Liver (tissue), 9 donors: ENCODE results near the gene SGCD. TPM values are rescaled to one million over a fixed set of nuclear protein-coding genes. Genes with fewer than 3 reads are reported as not detected.
A peak's percentile ranks its signal among the peaks of the same experiment; 100 is the strongest.

ENCODE experiments used
- DNase-seq: peaks from one replicate; pipeline ENCODE4 v3.0.0-alpha.2; 2017; ENCODE audit warnings: low spot score
- H3K27ac ChIP-seq, 2 donors: one replicate each; pipeline ENCODE4 v1.7.0; 2013; ENCODE audit warnings: inconsistent platforms in 2 of 2, low read length in 2 of 2, control low read depth in 1 of 2, low read depth in 1 of 2, mild to moderate bottlenecking in 1 of 2
- H3K27me3 ChIP-seq, 4 donors: one replicate each; pipeline versions ENCODE4 v1.6.1 to v1.7.0; 2013; ENCODE audit warnings: low read length in 3 of 4, inconsistent platforms in 1 of 4, mild to moderate bottlenecking in 1 of 4, moderate library complexity in 1 of 4; ENCODE audit not compliant: control insufficient read depth in 4 of 4, insufficient read depth in 4 of 4
- H3K36me3 ChIP-seq, 4 donors: one replicate each; pipeline versions ENCODE4 v1.6.1 to v1.7.0; 2013; ENCODE audit warnings: low read length in 3 of 4, mild to moderate bottlenecking in 3 of 4, low read depth in 1 of 4, moderate library complexity in 1 of 4; ENCODE audit not compliant: control insufficient read depth in 4 of 4, insufficient read depth in 3 of 4
- H3K4me1 ChIP-seq, 4 donors: one replicate each; pipeline versions ENCODE4 v1.6.1 to v1.7.0; 2013; ENCODE audit warnings: low read length in 3 of 4, mild to moderate bottlenecking in 3 of 4, moderate library complexity in 1 of 4; ENCODE audit not compliant: control insufficient read depth in 4 of 4, insufficient read depth in 4 of 4
- H3K4me3 ChIP-seq, 3 donors: one replicate each; pipeline versions ENCODE4 v1.6.1 to v1.7.0; 2013; ENCODE audit warnings: low read length in 3 of 3, control low read depth in 1 of 3, low read depth in 1 of 3, mild to moderate bottlenecking in 1 of 3
- H3K9ac ChIP-seq, 2 donors: one replicate each; pipeline ENCODE4 v1.7.0; 2013; ENCODE audit warnings: low read length in 2 of 2, mild to moderate bottlenecking in 2 of 2, moderate library complexity in 2 of 2, control low read depth in 1 of 2, low read depth in 1 of 2
- H3K9me3 ChIP-seq, 4 donors: one replicate each; pipeline versions ENCODE4 v1.6.1 to v1.7.0; 2013; ENCODE audit warnings: low read length in 3 of 4; ENCODE audit not compliant: control insufficient read depth in 4 of 4
- ATF3 ChIP-seq: IDR thresholded peaks from 2 replicates; pipeline ENCODE4 v1.6.1; 2016; ENCODE audit warnings: antibody characterized with exemption
- CTCF ChIP-seq: fragments of 150-350 bp; IDR thresholded peaks from 2 replicates; pipeline ENCODE4 v1.5.1; 2017; ENCODE audit warnings: improper control_type of control experiment, low read depth, low read length; ENCODE audit not compliant: missing input control
- EGR1 ChIP-seq, 2 donors: IDR thresholded peaks; 2 replicates each; pipeline ENCODE4 v1.6.1; 2016 to 2018; ENCODE audit warnings: antibody characterized with exemption in 2 of 2, low read depth in 2 of 2
- FOXA1 ChIP-seq: IDR thresholded peaks from 2 replicates; pipeline ENCODE4 v1.6.1; 2016; ENCODE audit warnings: antibody characterized with exemption
- FOXA2 ChIP-seq: IDR thresholded peaks from 2 replicates; pipeline ENCODE4 v1.6.1; 2016; ENCODE audit warnings: antibody characterized with exemption
- HNF4A ChIP-seq, 2 donors: conservative IDR thresholded peaks; 2 replicates each; pipeline ENCODE4 v1.6.1; 2016; ENCODE audit warnings: antibody characterized with exemption in 2 of 2, mild to moderate bottlenecking in 2 of 2
- HNF4G ChIP-seq: IDR thresholded peaks from 2 replicates; pipeline ENCODE4 v1.6.1; 2016; ENCODE audit warnings: antibody characterized with exemption
- JUND ChIP-seq, 2 donors: IDR thresholded peaks; 2 replicates each; pipeline ENCODE4 v1.6.1; 2016; ENCODE audit warnings: antibody characterized with exemption in 2 of 2
- MAX ChIP-seq: IDR thresholded peaks from 2 replicates; pipeline ENCODE4 v1.6.1; 2016; ENCODE audit warnings: antibody characterized with exemption
- NR2F2 ChIP-seq: IDR thresholded peaks from 2 replicates; pipeline ENCODE4 v1.6.1; 2016; ENCODE audit warnings: antibody characterized with exemption
- RXRA ChIP-seq, 2 donors: IDR thresholded peaks; 2 replicates each; pipeline ENCODE4 v1.6.1; 2017 to 2018; ENCODE audit warnings: antibody characterized with exemption in 2 of 2, mild to moderate bottlenecking in 1 of 2
- SP1 ChIP-seq: IDR thresholded peaks from 2 replicates; pipeline ENCODE4 v1.6.1; 2018; ENCODE audit warnings: antibody characterized with exemption, mild to moderate bottlenecking
- YY1 ChIP-seq: IDR thresholded peaks from 2 replicates; pipeline ENCODE4 v1.6.1; 2016; ENCODE audit warnings: antibody characterized with exemption, mild to moderate bottlenecking
- ZBTB33 ChIP-seq: IDR thresholded peaks from 2 replicates; pipeline ENCODE4 v1.6.1; 2016; ENCODE audit warnings: antibody characterized with exemption
- WGBS: extraction: QIAGEN DNeasy Blood & Tissue Kit; methylation state at CpG from one replicate; pipeline ENCODE4 v1.1.7; 2013; 5-methylcytosine and 5-hydroxymethylcytosine counted together
- polyA plus RNA-seq, 2 donors: library from polyadenylated mRNA; stranded (reverse) in 1 of 2; unstranded in 1 of 2; fragments of 200-250 nt in 1 of 2; fragments of >200 nt in 1 of 2; fragmentation: Nextera tagmentation in 1 of 2; extraction: Ambion mirVana in 1 of 2; gene quantifications; one replicate each; pipeline versions ENCODE4 v1.2.1 to v1.2.3, GENCODE V29; 2013 to 2015
- total RNA-seq, 2 donors: library from RNA; depleted of rRNA; stranded (reverse); fragments of >200 nt; gene quantifications; one replicate each; pipeline ENCODE4 v1.2.3, GENCODE V29; 2014
- donor health status: healthy.
- donor health status: healthy.
- donor health status: healthy.
- donor health status: healthy.
- donor health status: healthy.

Gene SGCD
- total and polyA plus RNA-seq, 4 donors = 0.35 to 1.7 (median 1.0) TPM

GRCh38 chr5:156331181-156331580 is 4.2 kb downstream of the SGCD start (continued):
- TF ChIP-seq RXRA (IDR thresholded peaks at IDR 0.05) (no peak), NR2F2 (no peak), HNF4G (no peak), SP1 (no peak), CTCF (no peak), FOXA2 (no peak), ATF3 (no peak), MAX (no peak)

GRCh38 chr5:156331845-156332244 is 4.9 kb downstream of the SGCD start:
- no peaks in the 10 kb centered on the region for H3K27me3 ChIP-seq
- TF ChIP-seq JUND (IDR thresholded peaks at IDR 0.05) (no peak), NR2F2 (no peak), FOXA2 (no peak), ZBTB33 (no peak), EGR1 (IDR thresholded peaks at IDR 0.05; ENCODE audit: low read depth in 2 of 2) (no peak), CTCF (no peak), FOXA1 (no peak), RXRA (IDR thresholded peaks at IDR 0.05) (no peak)
- H3K9me3 ChIP-seq = no peaks in the 10 kb centered on the region
- no peak overlapping the region for H3K4me3 ChIP-seq
- no peak overlapping the region for H3K27ac ChIP-seq
- DNase-seq = no peak
- H3K4me1 ChIP-seq = no peaks in the 10 kb centered on the region
- H3K36me3 ChIP-seq = no peaks in the 10 kb centered on the region
- H3K9ac ChIP-seq = no peak overlapping the region
- WGBS = 86% methylated on average over 6 of the region's 6 CpGs

- Histone ChIP-seq H3K27me3 (no peaks in the 10 kb centered on the region), H3K36me3 (no peaks in the 10 kb centered on the region), H3K27ac (no peak overlapping the region), H3K9me3 (no peaks in the 10 kb centered on the region), H3K4me1 (no peaks in the 10 kb centered on the region), H3K4me3 (no peak overlapping the region), H3K9ac (no peak overlapping the region)
- DNase-seq = no peak
- 18% methylated on average over 2 of the region's 2 CpGs for WGBS
- TF ChIP-seq YY1 (no peak), HNF4A (conservative IDR thresholded peaks at IDR 0.05) (peak in 1 of 2 donors; percentile 4)
Measured at GRCh38 chr5:156332245-156332644, 5.3 kb downstream of the SGCD start.
